SU-DHL-6 (cell line): Measurements from ENCODE around the gene LHPP.

Source experiments
- EZH2phosphoT487 ChIP-seq: fragments of 200-600 bp; sonication (generic), shearing (Covaris generic); conservative IDR thresholded peaks from 2 replicates; pipeline ENCODE4 v1.6.1; 2018; ENCODE audit warnings: mild to moderate bottlenecking, antibody characterized with exemption, low read length, moderate library complexity, mixed read lengths
- TF ChIP-seq, protein P1 (sequence below): fragments of 200-600 bp; sonication (generic); IDR thresholded peaks from one replicate; pipeline ENCODE4 v1.5.1; 2017; ENCODE audit warnings: antibody characterized with exemption, mild to moderate bottlenecking, low read length, moderate library complexity; ENCODE audit not compliant: insufficient read depth, poor library complexity, severe bottlenecking

DNA sequence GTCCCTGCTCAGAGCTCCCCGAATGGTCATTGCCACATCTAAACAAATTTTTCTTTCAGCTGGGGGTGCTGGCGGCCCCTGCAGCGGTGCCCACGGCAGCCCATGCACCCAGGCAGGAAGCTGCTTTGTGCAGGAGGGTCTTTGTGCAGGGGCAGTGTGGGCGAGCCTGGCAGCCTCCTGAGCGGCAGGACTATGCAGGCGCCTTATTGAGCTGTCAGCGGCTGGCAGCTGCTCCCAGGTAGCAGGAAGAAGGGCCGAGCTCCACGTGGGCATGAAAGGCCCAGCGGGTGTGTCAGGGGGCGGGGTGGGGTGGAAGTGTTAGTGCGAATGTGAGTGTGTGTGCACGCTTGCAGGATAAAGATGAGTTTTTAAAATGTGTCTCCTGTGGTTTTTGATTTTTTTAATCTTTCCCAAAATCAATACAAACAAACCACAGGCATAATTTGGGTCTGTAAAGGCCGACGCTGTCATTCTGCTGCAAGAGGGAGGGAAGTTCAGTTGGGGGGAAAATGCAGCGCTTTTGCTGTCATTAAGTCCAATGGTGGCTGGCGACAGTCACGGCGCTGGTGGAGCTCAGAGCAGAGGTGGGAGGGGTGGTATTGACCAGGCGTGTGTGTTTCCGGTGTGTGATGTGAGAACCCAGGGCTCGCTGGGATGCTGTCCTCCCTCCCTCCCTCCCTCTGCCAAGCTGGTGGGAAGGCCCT lies 83.9 kb downstream of the LHPP start:
- TF ChIP-seq, protein P1, sequence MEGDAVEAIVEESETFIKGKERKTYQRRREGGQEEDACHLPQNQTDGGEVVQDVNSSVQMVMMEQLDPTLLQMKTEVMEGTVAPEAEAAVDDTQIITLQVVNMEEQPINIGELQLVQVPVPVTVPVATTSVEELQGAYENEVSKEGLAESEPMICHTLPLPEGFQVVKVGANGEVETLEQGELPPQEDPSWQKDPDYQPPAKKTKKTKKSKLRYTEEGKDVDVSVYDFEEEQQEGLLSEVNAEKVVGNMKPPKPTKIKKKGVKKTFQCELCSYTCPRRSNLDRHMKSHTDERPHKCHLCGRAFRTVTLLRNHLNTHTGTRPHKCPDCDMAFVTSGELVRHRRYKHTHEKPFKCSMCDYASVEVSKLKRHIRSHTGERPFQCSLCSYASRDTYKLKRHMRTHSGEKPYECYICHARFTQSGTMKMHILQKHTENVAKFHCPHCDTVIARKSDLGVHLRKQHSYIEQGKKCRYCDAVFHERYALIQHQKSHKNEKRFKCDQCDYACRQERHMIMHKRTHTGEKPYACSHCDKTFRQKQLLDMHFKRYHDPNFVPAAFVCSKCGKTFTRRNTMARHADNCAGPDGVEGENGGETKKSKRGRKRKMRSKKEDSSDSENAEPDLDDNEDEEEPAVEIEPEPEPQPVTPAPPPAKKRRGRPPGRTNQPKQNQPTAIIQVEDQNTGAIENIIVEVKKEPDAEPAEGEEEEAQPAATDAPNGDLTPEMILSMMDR: no peak
- TF ChIP-seq EZH2phosphoT487: no peak
